K562 (cell line): ENCODE measurements around the gene PIGV. TPM values are rescaled to one million over a fixed set of nuclear protein-coding genes. Genes with fewer than 3 reads are reported as not detected.
A peak's percentile ranks its signal among the peaks of the same experiment; 100 is the strongest.

Experiments used
- ATAC-seq: fragments of 200-7000 bp; cut with Tn5 transposase; 3 replicates; pipeline ENCODE4 v1.9.1; 2020; ENCODE audit warnings: moderate library complexity
- BruUV-seq: library from RNA; stranded (reverse); fragments of 400-500 nt; replicated peaks from 2 replicates; lab custom pipeline; 2021; lab: Mats Ljungman, UMichigan
- CTCF ChIA-PET: fragments of 300-600 bp; formaldehyde crosslinking; extraction: SDS; loops from one replicate; lab custom pipeline; 2021; ENCODE audit warnings: low intra/inter-chr PET ratio; lab: Yijun Ruan, JAX
- POLR2A ChIA-PET: fragments of 300-600, 350-650 bp; sonication (Branson Sonifier 250); formaldehyde crosslinking; extraction: SDS; loops from one replicate; lab custom pipeline; 2021; ENCODE audit warnings: antibody characterized with exemption, inconsistent platforms; lab: Yijun Ruan, JAX
- DNase-seq, 4 experiments: peaks; one replicate each; pipeline versions ENCODE4 v3.0.0 to v3.0.0-alpha.2; 2011 to 2018; ENCODE audit warnings: low spot score in 3 of 4, mixed read lengths in 3 of 4; ENCODE audit errors: extremely low read depth in 1 of 4
- FAIRE-seq: peaks from 2 replicates; lab custom pipeline; 2011; peaks lifted over from hg19 to GRCh38; lab: Jason Lieb, UNC
- H2AFZ ChIP-seq: 2 replicates; pipeline ENCODE4 v1.6.0; 2011; ENCODE audit warnings: low read depth, low read length, control low read depth, inconsistent platforms
- H3K27ac ChIP-seq: fragments of 200-600 bp; 3 replicates; pipeline ENCODE4 v1.8.0; 2011; ENCODE audit warnings: low read depth, mild to moderate bottlenecking, control low read depth, inconsistent platforms, low read length, moderate library complexity, mixed read lengths; ENCODE audit errors: extremely low read depth
- H3K27me3 ChIP-seq, 2 experiments: fragments of 300-600 bp in 1 of 2; 2 replicates in 1 of 2; 3 replicates in 1 of 2; pipeline versions ENCODE4 v1.6.0 to v1.8.0; 2011; ENCODE audit warnings: inconsistent platforms in 2 of 2, low read length in 2 of 2, mild to moderate bottlenecking in 1 of 2, mixed read lengths in 1 of 2, moderate library complexity in 1 of 2; ENCODE audit not compliant: control insufficient read depth in 2 of 2, insufficient read depth in 2 of 2
- H3K36me3 ChIP-seq: fragments of 300-600 bp; 3 replicates; pipeline ENCODE4 v1.8.0; 2011; ENCODE audit warnings: mild to moderate bottlenecking, low read length, inconsistent platforms; ENCODE audit not compliant: control insufficient read depth, insufficient read depth
- H3K4me1 ChIP-seq, 2 experiments: fragments of 200-600 bp in 1 of 2; replicated peaks in 1 of 2; 2 replicates in 1 of 2; 3 replicates in 1 of 2; pipeline versions ENCODE4 v1.5.1 to v1.8.0; 2011; ENCODE audit warnings: inconsistent platforms in 2 of 2, low read length in 2 of 2, mild to moderate bottlenecking in 1 of 2, mixed read lengths in 1 of 2, moderate library complexity in 1 of 2; ENCODE audit not compliant: control insufficient read depth in 2 of 2, insufficient read depth in 2 of 2
- H3K4me2 ChIP-seq: 2 replicates; pipeline ENCODE4 v1.6.1; 2011; ENCODE audit warnings: low read length, control low read depth, inconsistent platforms, mixed read lengths; ENCODE audit not compliant: insufficient read depth
- H3K4me3 ChIP-seq: fragments of 200-600 bp; sonication (generic), shearing (Covaris generic); 2 replicates; pipeline ENCODE4 v1.5.1; 2016; ENCODE audit warnings: control low read depth, inconsistent platforms
- H3K79me2 ChIP-seq: fragments of 200-600 bp; 3 replicates; pipeline ENCODE4 v1.8.0; 2011; ENCODE audit warnings: low read length, inconsistent platforms; ENCODE audit not compliant: control insufficient read depth, insufficient read depth
- H3K9ac ChIP-seq, 2 experiments: 2 replicates each; pipeline versions ENCODE4 v1.6.0 to v1.6.1; 2011; ENCODE audit warnings: low read depth in 2 of 2, low read length in 2 of 2, control low read depth in 1 of 2, inconsistent platforms in 1 of 2, mild to moderate bottlenecking in 1 of 2, mixed read lengths in 1 of 2; ENCODE audit not compliant: insufficient read depth in 1 of 2
- H3K9me1 ChIP-seq: one replicate; pipeline ENCODE4 v1.6.0; 2011; ENCODE audit warnings: inconsistent platforms, mild to moderate bottlenecking, low read length, moderate library complexity; ENCODE audit not compliant: control insufficient read depth, insufficient read depth
- H3K9me3 ChIP-seq: replicated peaks from 2 replicates; pipeline ENCODE4 v1.5.1; 2011; ENCODE audit warnings: low read depth, low read length, inconsistent platforms; ENCODE audit not compliant: control insufficient read depth, insufficient read depth
- H4K20me1 ChIP-seq: replicated peaks from 2 replicates; pipeline ENCODE4 v1.6.1; 2011; ENCODE audit warnings: low read length, inconsistent platforms, mixed read lengths; ENCODE audit not compliant: control insufficient read depth, insufficient read depth
- PBX2 ChIP-seq, 2 experiments: IDR thresholded peaks in 1 of 2; conservative IDR thresholded peaks in 1 of 2; 2 replicates each; pipeline ENCODE4 v1.6.1; 2016; ENCODE audit warnings: low read depth in 2 of 2, mild to moderate bottlenecking in 1 of 2, missing compliant biosample characterization in 1 of 2, missing genetic modification characterization in 1 of 2, moderate library complexity in 1 of 2
- POLR2AphosphoS5 ChIP-seq: IDR thresholded peaks from 2 replicates; pipeline ENCODE4 v1.6.1; 2011; ENCODE audit warnings: mild to moderate bottlenecking, low read depth, low read length, moderate library complexity; ENCODE audit not compliant: control insufficient read depth, insufficient read depth
- WGBS: fragments of 100-300 bp; shearing (Covaris generic); methylation state at CpG from one replicate; pipeline ENCODE4 v1.1.6; 2016; ENCODE audit warnings: low coverage, mixed read lengths; ENCODE audit not compliant: insufficient coverage; ENCODE audit errors: missing lambda C conversion rate; 5-methylcytosine and 5-hydroxymethylcytosine counted together
- in situ Hi-C: fragments of 300-500 bp; cut with MboI; formaldehyde crosslinking; loops from 4 replicates; pipeline ENCODE4 v1.15.0; 2018; ENCODE audit warnings: inconsistent platforms, mixed read lengths
- intact Hi-C: fragments of 100-400 bp; cut with micrococcal nuclease; formaldehyde crosslinking; loops from 2 replicates; pipeline ENCODE4 v1.14.2; 2022
- polyA plus RNA-seq, 8 experiments: library from polyadenylated mRNA; depleted of rRNA in 4 of 8; stranded (reverse) in 5 of 8; unstranded in 3 of 8; fragments of >200 nt; fragmentation: Nextera tagmentation in 2 of 8; fragmentation: Illumina TruSeq in 1 of 8; extraction: Ambion mirVana in 2 of 8; extraction: Trizol in 1 of 8; gene quantifications; 2 replicates each; pipeline versions ENCODE4 v1.2.1 to v1.2.3, GENCODE V29; 2011 to 2014; ENCODE audit warnings: inconsistent platforms in 1 of 8, missing spikeins in 1 of 8
- total RNA-seq, 7 experiments: library from RNA; depleted of rRNA in 6 of 7; stranded (reverse); fragments of >200 nt in 6 of 7; fragmentation: Illumina TruSeq in 2 of 7; extraction: Trizol in 2 of 7; gene quantifications; 2 replicates each; pipeline versions ENCODE4 v1.2.1 to v1.2.3, GENCODE V29; 2011 to 2021; ENCODE audit warnings: low replicate concordance in 1 of 7

PIGV gene
- total and polyA plus RNA-seq, 9 of the 15 experiments (the other 6 are each of a cell fraction or from before 2014, with no cell fraction given), result 8.4 to 21.8 (median 11.7) TPM

- TF ChIP-seq PBX2 (CRISPR knock-in tag; IDR thresholded peaks at IDR 0.05; ENCODE audit: low read depth) (no peak), PBX2 (tag; conservative IDR thresholded peaks at IDR 0.05; ENCODE audit: low read depth) (no peak), POLR2AphosphoS5 (0 out of 2 replicates have a peak, but pooled peaks have one; percentile 8)
- peaks cover 43% of the 10 kb centered on the region for H3K79me2 ChIP-seq
- in situ Hi-C loops (no loop called here), intact Hi-C loops (no loop called here)
- 95% methylated on average over 4 of the region's 4 CpGs for WGBS
- peak overlapping the region; percentile 76 for H3K27ac ChIP-seq
- DNase-seq (no peak), FAIRE-seq (no peak), ATAC-seq (no peak)
- H3K27me3 ChIP-seq, result no peaks in the 10 kb centered on the region
- H2AFZ ChIP-seq, result no peak overlapping the region
- H3K9me1 ChIP-seq, result no peaks in the 10 kb centered on the region
- peak overlapping the region in 1 of 2 experiments; percentile 10; a peak in 1 of 4 replicates for H3K9ac ChIP-seq
- peaks cover 99% of the 10 kb centered on the region for H3K36me3 ChIP-seq
- BruUV-seq, result no TSS peak
- H3K4me3 ChIP-seq, result no peak overlapping the region
- peaks cover 6% of the 10 kb centered on the region; the same call in 1 of the 2 replicates for H4K20me1 ChIP-seq
- no peak overlapping the region for H3K4me2 ChIP-seq
- H3K9me3 ChIP-seq, result no peaks in the 10 kb centered on the region
- ChIA-PET POLR2A (interaction anchor here (1.3 to 9.7 kb wide), 5 partner anchors 8 to 75 kb away, joined by 4 to 99 read pairs (median 11); partner anchors contain the start of gene PIGV), CTCF (no interaction called here)
- H3K4me1 ChIP-seq, result peaks cover 21 to 22% of the 10 kb centered on the region in 2 experiments
These were observed 15.1 kb upstream of the PIGV start for GRCh38 chr1:26772687-26773086.
